OCI-LY1 (cell line): Measurements from ENCODE around the gene OSBPL6.

Experiments used
- H2AFZ ChIP-seq: fragments of 200-600 bp; sonication (generic), shearing (Covaris generic); 2 replicates; pipeline ENCODE4 v1.6.0; 2014; ENCODE audit warnings: antibody characterized with exemption, mild to moderate bottlenecking, low read length
- H3F3A ChIP-seq: fragments of 200-600 bp; sonication (generic), shearing (Covaris generic); 2 replicates; pipeline ENCODE4 v1.6.0; 2014; ENCODE audit warnings: mild to moderate bottlenecking, antibody characterized with exemption, low read length, moderate library complexity; ENCODE audit not compliant: insufficient read depth
- H3K27ac ChIP-seq: fragments of 200-600 bp; sonication (generic); 2 replicates; pipeline ENCODE4 v1.5.1; 2014; ENCODE audit warnings: low read length, mixed run types, mild to moderate bottlenecking, low read depth; ENCODE audit not compliant: poor library complexity, severe bottlenecking
- H3K27me3 ChIP-seq: fragments of 200-600 bp; sonication (generic); 2 replicates; pipeline ENCODE4 v1.6.0; 2014; ENCODE audit warnings: antibody characterized with exemption, mild to moderate bottlenecking, low read length, moderate library complexity; ENCODE audit not compliant: insufficient read depth
- H3K36me3 ChIP-seq: fragments of 200-600 bp; sonication (generic); 2 replicates; pipeline ENCODE4 v1.6.1; 2014; ENCODE audit warnings: mild to moderate bottlenecking, antibody characterized with exemption, low read length, moderate library complexity, mixed read lengths; ENCODE audit not compliant: insufficient read depth
- H3K4me1 ChIP-seq: fragments of 200-600 bp; sonication (generic); 2 replicates; pipeline ENCODE4 v1.5.1; 2014; ENCODE audit warnings: mild to moderate bottlenecking, low read length, moderate library complexity; ENCODE audit not compliant: insufficient read depth, severe bottlenecking
- H3K4me2 ChIP-seq: fragments of 200-600 bp; sonication (generic), shearing (Covaris generic); 2 replicates; pipeline ENCODE4 v1.6.1; 2014; ENCODE audit warnings: low read length
- H3K4me3 ChIP-seq: fragments of 200-600 bp; sonication (generic); 2 replicates; pipeline ENCODE4 v1.5.1; 2014; ENCODE audit warnings: low read length, low read depth, mild to moderate bottlenecking, mixed read lengths; ENCODE audit not compliant: poor library complexity, severe bottlenecking
- H3K79me2 ChIP-seq: fragments of 200-600 bp; shearing (Covaris generic); 2 replicates; pipeline ENCODE4 v1.6.1; 2016; ENCODE audit warnings: mixed run types, low read length, mixed read lengths; ENCODE audit not compliant: insufficient read depth
- H3K9ac ChIP-seq: fragments of 200-600 bp; sonication (generic), shearing (Covaris generic); 2 replicates; pipeline ENCODE4 v1.6.1; 2014; ENCODE audit warnings: mild to moderate bottlenecking, low read length, mixed read lengths
- H3K9me2 ChIP-seq: fragments of 200-600 bp; sonication (generic), shearing (Covaris generic); 2 replicates; pipeline ENCODE4 v1.6.1; 2014; ENCODE audit warnings: low read depth, mild to moderate bottlenecking, low read length, mixed read lengths
- H3K9me3 ChIP-seq: fragments of 200-600 bp; shearing (Covaris generic); 2 replicates; pipeline ENCODE4 v1.6.1; 2014; ENCODE audit warnings: low read length, mixed read lengths
- H4K20me1 ChIP-seq: fragments of 200-600 bp; sonication (generic), shearing (Covaris generic); 2 replicates; pipeline ENCODE4 v1.6.0; 2016; ENCODE audit warnings: mild to moderate bottlenecking, low read length; ENCODE audit not compliant: insufficient read depth
- CTCF ChIP-seq: fragments of 200-600 bp; sonication (generic), shearing (Covaris generic); IDR thresholded peaks from 2 replicates; pipeline ENCODE4 v1.5.1; 2017; ENCODE audit warnings: mild to moderate bottlenecking, antibody characterized with exemption, low read length, moderate library complexity, mixed read lengths
- EZH2 ChIP-seq: fragments of 200-600 bp; sonication (generic), shearing (Covaris generic); IDR thresholded peaks from 2 replicates; pipeline ENCODE4 v1.8.0; 2017; ENCODE audit warnings: borderline replicate concordance, mixed run types, mild to moderate bottlenecking, antibody characterized with exemption, low read length, moderate library complexity, mixed read lengths

OSBPL6 gene

DNA sequence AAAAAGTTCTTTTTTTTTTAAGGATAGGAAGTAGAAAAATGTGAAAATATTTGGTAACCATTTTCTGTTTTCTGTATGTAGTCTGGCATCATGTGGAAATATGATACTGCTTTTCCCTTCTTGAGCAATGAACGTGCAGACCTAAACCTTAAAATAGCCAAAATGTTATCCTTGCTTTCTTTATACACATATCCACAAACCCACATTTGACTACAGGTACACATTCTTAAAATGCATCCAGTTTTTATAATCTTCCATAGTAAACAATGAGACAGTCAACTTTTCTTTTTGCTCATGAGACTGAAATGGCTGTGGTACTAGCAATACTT, 90.9 kb downstream of the OSBPL6 start:
- H3K36me3 ChIP-seq, result no peaks in the 10 kb centered on the region
- H3K4me2 ChIP-seq, result no peak overlapping the region
- H3F3A ChIP-seq, result no peaks in the 10 kb centered on the region
- no peaks in the 10 kb centered on the region for H3K4me1 ChIP-seq
- TF ChIP-seq EZH2 (no peak), CTCF (no peak)
- H3K9me3 ChIP-seq, result no peaks in the 10 kb centered on the region
- no peaks in the 10 kb centered on the region for H3K9me2 ChIP-seq
- H3K27me3 ChIP-seq, result no peaks in the 10 kb centered on the region
- no peaks in the 10 kb centered on the region for H4K20me1 ChIP-seq
- H3K79me2 ChIP-seq, result no peaks in the 10 kb centered on the region
- H2AFZ ChIP-seq, result no peak overlapping the region
- no peak overlapping the region for H3K4me3 ChIP-seq
- no peak overlapping the region for H3K9ac ChIP-seq
- no peak overlapping the region for H3K27ac ChIP-seq

DNA sequence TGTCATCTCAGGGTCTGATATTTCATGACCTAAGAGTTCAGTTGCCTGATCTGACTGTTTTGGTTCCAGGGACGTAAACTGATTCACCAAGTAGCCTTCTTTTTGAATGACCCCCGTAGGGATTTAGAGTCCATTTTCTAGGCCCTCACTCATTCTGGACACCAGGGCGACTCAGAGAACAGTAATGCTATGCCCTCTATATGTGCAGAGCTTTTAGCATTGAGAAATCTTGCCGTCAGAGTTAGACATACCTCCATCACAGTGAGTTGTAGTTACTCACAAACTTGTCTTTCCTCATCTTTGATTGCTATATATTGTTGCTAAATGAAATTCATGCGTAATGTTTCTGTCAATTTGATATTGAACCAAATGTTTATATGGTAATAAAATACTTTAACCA, 92.3 kb downstream of the OSBPL6 start:
- H3K9ac ChIP-seq, result no peak overlapping the region
- no peaks in the 10 kb centered on the region for H3K9me3 ChIP-seq
- no peaks in the 10 kb centered on the region for H3F3A ChIP-seq
- H3K4me2 ChIP-seq, result no peak overlapping the region
- no peak for TF ChIP-seq CTCF
- no peak for TF ChIP-seq EZH2
- no peak overlapping the region for H3K27ac ChIP-seq
- no peaks in the 10 kb centered on the region for H4K20me1 ChIP-seq
- H3K4me1 ChIP-seq, result no peaks in the 10 kb centered on the region
- H3K27me3 ChIP-seq, result no peaks in the 10 kb centered on the region
- no peaks in the 10 kb centered on the region for H3K79me2 ChIP-seq
- H3K9me2 ChIP-seq, result no peaks in the 10 kb centered on the region; the same call in 1 of the 2 replicates
- H2AFZ ChIP-seq, result no peak overlapping the region
- no peak overlapping the region for H3K4me3 ChIP-seq
- no peaks in the 10 kb centered on the region for H3K36me3 ChIP-seq

DNA sequence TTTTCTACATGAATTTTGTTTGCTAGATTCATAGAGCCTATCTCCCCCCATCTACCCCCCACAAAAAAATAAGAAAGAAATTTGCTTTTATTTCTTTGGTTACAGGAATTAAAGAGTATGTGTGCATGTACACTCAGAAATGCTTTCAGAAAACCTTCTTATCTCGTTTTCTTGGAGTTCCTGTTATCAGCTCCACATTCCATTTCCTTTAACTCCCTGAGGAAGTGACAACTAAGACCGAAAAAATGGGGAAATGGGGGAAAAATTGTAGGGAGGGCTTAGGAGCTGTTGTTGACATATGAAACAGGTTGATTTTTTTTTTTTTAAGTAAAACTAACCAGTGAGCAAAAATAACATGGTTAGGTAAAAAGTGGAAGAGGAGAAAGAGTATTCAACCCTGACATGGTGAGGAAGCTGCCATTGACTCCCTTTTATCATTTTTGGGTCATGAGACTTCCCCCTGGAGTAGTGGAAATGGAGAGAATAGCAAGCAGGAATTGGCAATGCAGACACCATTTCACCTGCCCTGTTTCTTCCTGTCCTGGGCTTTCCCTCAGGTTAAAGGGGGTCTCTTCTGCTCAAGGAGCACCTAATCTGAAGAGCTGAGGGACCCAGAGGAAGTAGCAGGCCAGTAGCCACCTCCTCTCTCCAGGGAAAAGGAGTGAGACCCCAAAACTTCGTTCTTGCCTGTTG, 93.5 kb downstream of the OSBPL6 start:
- H3K9me2 ChIP-seq, result no peaks in the 10 kb centered on the region; the same call in 1 of the 2 replicates
- no peaks in the 10 kb centered on the region for H3K4me1 ChIP-seq
- no peaks in the 10 kb centered on the region for H3K9me3 ChIP-seq
- H3K79me2 ChIP-seq, result no peaks in the 10 kb centered on the region
- H3F3A ChIP-seq, result no peaks in the 10 kb centered on the region
- H3K9ac ChIP-seq, result no peak overlapping the region
- H3K27ac ChIP-seq, result no peak overlapping the region
- H4K20me1 ChIP-seq, result no peaks in the 10 kb centered on the region
- H3K36me3 ChIP-seq, result no peaks in the 10 kb centered on the region
- H3K27me3 ChIP-seq, result no peaks in the 10 kb centered on the region
- no peak overlapping the region for H3K4me3 ChIP-seq
- TF ChIP-seq EZH2 (no peak), CTCF (no peak)
- no peak overlapping the region for H2AFZ ChIP-seq
- no peak overlapping the region for H3K4me2 ChIP-seq
